LNCaP clone FGC (cell line): Measurements from ENCODE around the gene TMEM255A.

ENCODE experiments used
- DNase-seq: peaks from one replicate; pipeline ENCODE4 v3.0.0-alpha.2; 2011; ENCODE audit warnings: low read depth
- H3K4me3 ChIP-seq: 2 replicates; pipeline ENCODE4 v1.5.1; 2011; ENCODE audit warnings: mild to moderate bottlenecking, low read depth, low read length, control low read depth
- CTCF ChIP-seq: IDR thresholded peaks from 2 replicates; pipeline ENCODE4 v1.5.1; 2012; ENCODE audit warnings: mild to moderate bottlenecking; ENCODE audit not compliant: control insufficient read depth, insufficient read depth; ENCODE audit errors: extremely low read depth

TMEM255A gene

GRCh38 chrX:120316587-120317283, 5.5 kb upstream of the TMEM255A start:
- DNase-seq, result peak; percentile 15
- H3K4me3 ChIP-seq, result no peak overlapping the region
- TF ChIP-seq CTCF, result no peak

- H3K4me3 ChIP-seq, result no peak overlapping the region
- no peak for TF ChIP-seq CTCF
- DNase-seq, result no peak
Measured at GRCh38 chrX:120315776-120316175, 4.5 kb upstream of the TMEM255A start.

GRCh38 chrX:120311727-120312063, 434 bp upstream of the TMEM255A start:
- DNase-seq, result no peak
- no peak for TF ChIP-seq CTCF
- H3K4me3 ChIP-seq, result no peak overlapping the region

GRCh38 chrX:120309873-120310705, 1.2 kb downstream of the TMEM255A start:
- peak overlapping the region; percentile 38 for H3K4me3 ChIP-seq
- TF ChIP-seq CTCF, result no peak
- no peak for DNase-seq

- peak; percentile 43 for TF ChIP-seq CTCF
- H3K4me3 ChIP-seq, result peak overlapping the region; percentile 38
- peak; percentile 22 for DNase-seq
Measured at GRCh38 chrX:120308959-120309872, 2.0 kb downstream of the TMEM255A start.

- no peak overlapping the region for H3K4me3 ChIP-seq
- TF ChIP-seq CTCF, result no peak
- no peak for DNase-seq
Measured at GRCh38 chrX:120308558-120308957, 2.7 kb downstream of the TMEM255A start.
